ENCODE results near the gene FAM171A1.

- no peak for TF ChIP-seq CTCF (CRISPR knock-in tag; IDR thresholded peaks at IDR 0.05)
- TF ChIP-seq TCF7L2 (IDR thresholded peaks at IDR 0.05; ENCODE audit: low read depth, low read length), result no peak
- no peak for TF ChIP-seq MLX (CRISPR knock-in tag; IDR thresholded peaks at IDR 0.05)
- TF ChIP-seq SOX6 (IDR thresholded peaks at IDR 0.05), result no peak
- TF ChIP-seq SOX6 (CRISPR knock-in tag; IDR thresholded peaks at IDR 0.05), result no peak
- no peak for TF ChIP-seq EP300 (IDR thresholded peaks at IDR 0.05; ENCODE audit: low read depth in 2 of 2, low read length in 2 of 2)
- no peak for TF ChIP-seq EP300 (CRISPR knock-in tag; IDR thresholded peaks at IDR 0.05; ENCODE audit: borderline replicate concordance)
Measured at GRCh38 chr10:15266117-15266516, 105.0 kb downstream of the FAM171A1 start.
